ENCODE data around the gene MAP2K7.

MAP2K7 gene

GRCh38 chr19:7925171-7925851 is 21.6 kb downstream of the MAP2K7 start (continued):
- no peak for TF ChIP-seq WT1 (tag by site-specific recombination; IDR thresholded peaks at IDR 0.05)
- TF ChIP-seq REPIN1 (tag by site-specific recombination; IDR thresholded peaks at IDR 0.05; ENCODE audit: low read depth) = no peak
- TF ChIP-seq ZNF426 (tag by site-specific recombination; IDR thresholded peaks at IDR 0.05) = no peak
- TF ChIP-seq, protein P1, sequence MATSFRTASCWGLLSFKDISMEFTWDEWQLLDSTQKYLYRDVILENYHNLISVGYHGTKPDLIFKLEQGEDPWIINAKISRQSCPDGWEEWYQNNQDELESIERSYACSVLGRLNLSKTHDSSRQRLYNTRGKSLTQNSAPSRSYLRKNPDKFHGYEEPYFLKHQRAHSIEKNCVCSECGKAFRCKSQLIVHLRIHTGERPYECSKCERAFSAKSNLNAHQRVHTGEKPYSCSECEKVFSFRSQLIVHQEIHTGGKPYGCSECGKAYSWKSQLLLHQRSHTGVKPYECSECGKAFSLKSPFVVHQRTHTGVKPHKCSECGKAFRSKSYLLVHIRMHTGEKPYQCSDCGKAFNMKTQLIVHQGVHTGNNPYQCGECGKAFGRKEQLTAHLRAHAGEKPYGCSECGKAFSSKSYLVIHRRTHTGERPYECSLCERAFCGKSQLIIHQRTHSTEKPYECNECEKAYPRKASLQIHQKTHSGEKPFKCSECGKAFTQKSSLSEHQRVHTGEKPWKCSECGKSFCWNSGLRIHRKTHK (tag by site-specific recombination; IDR thresholded peaks at IDR 0.05) = no peak
- no peak for TF ChIP-seq ZNF239 (tag by site-specific recombination; IDR thresholded peaks at IDR 0.05)
- no peak for TF ChIP-seq ZNF350 (tag by site-specific recombination; IDR thresholded peaks at IDR 0.05)
- no peak for TF ChIP-seq ZNF792 (tag by site-specific recombination; IDR thresholded peaks at IDR 0.05)
- peak; percentile 22; the same call in 1 of the 2 replicates for TF ChIP-seq KLF9 (tag by site-specific recombination; IDR thresholded peaks at IDR 0.05; ENCODE audit: low read depth)
- TF ChIP-seq GLI4 (tag by site-specific recombination; IDR thresholded peaks at IDR 0.05) = no peak
- TF ChIP-seq ZNF292 (tag by site-specific recombination; IDR thresholded peaks at IDR 0.05; ENCODE audit: borderline replicate concordance, low read depth) = no peak
- no peak for TF ChIP-seq ZNF37A (tag by site-specific recombination; IDR thresholded peaks at IDR 0.05)
- no peak for TF ChIP-seq ZNF529 (tag by site-specific recombination; IDR thresholded peaks at IDR 0.05; ENCODE audit: insufficient replicate concordance)
- no peak; the same call in 1 of the 2 replicates for TF ChIP-seq ZNF335 (tag by site-specific recombination; conservative IDR thresholded peaks at IDR 0.05)
- TF ChIP-seq ZNF140 (tag by site-specific recombination; IDR thresholded peaks at IDR 0.05) = no peak
- TF ChIP-seq, protein P2, sequence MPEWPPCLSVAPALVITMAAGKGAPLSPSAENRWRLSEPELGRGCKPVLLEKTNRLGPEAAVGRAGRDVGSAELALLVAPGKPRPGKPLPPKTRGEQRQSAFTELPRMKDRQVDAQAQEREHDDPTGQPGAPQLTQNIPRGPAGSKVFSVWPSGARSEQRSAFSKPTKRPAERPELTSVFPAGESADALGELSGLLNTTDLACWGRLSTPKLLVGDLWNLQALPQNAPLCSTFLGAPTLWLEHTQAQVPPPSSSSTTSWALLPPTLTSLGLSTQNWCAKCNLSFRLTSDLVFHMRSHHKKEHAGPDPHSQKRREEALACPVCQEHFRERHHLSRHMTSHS (tag by site-specific recombination; IDR thresholded peaks at IDR 0.05) = no peak
- no peak for TF ChIP-seq MYNN (tag by site-specific recombination; IDR thresholded peaks at IDR 0.05; ENCODE audit: borderline replicate concordance)
- no peak for TF ChIP-seq ZNF211 (tag by site-specific recombination; IDR thresholded peaks at IDR 0.05; ENCODE audit: low read depth)
- 0 out of 2 replicates have a peak, but pooled peaks have one; percentile 9 for TF ChIP-seq EGR2 (tag by site-specific recombination; IDR thresholded peaks at IDR 0.05; ENCODE audit: low read depth)
- TF ChIP-seq GLIS2 (tag by site-specific recombination; IDR thresholded peaks at IDR 0.05) = peak; percentile 25; the same call in 1 of the 2 replicates
- TF ChIP-seq ZNF621 (tag by site-specific recombination; IDR thresholded peaks at IDR 0.05) = no peak
- TF ChIP-seq ZBTB49 (tag by site-specific recombination; IDR thresholded peaks at IDR 0.05; ENCODE audit: low read depth) = no peak
- 0 out of 2 replicates have a peak, but pooled peaks have one; percentile 31 for TF ChIP-seq ZBTB7A (tag by site-specific recombination; IDR thresholded peaks at IDR 0.05; ENCODE audit: low read depth)
- no peak for TF ChIP-seq ZNF791 (tag by site-specific recombination; IDR thresholded peaks at IDR 0.05)
- peak; percentile 41; the same call in 1 of the 2 replicates for TF ChIP-seq PRDM10 (tag by site-specific recombination; IDR thresholded peaks at IDR 0.05)
- TF ChIP-seq ZNF670 (tag by site-specific recombination; IDR thresholded peaks at IDR 0.05; ENCODE audit: low read depth) = no peak
- no peak for TF ChIP-seq ZNF366 (tag by site-specific recombination; conservative IDR thresholded peaks at IDR 0.05)
- TF ChIP-seq ZNF174 (tag by site-specific recombination; IDR thresholded peaks at IDR 0.05) = no peak
- no peak for TF ChIP-seq ZFP41 (tag by site-specific recombination; IDR thresholded peaks at IDR 0.05; ENCODE audit: borderline replicate concordance)
- TF ChIP-seq ZNF514 (tag by site-specific recombination; IDR thresholded peaks at IDR 0.05) = no peak
- no peak for TF ChIP-seq ZNF837 (tag by site-specific recombination; IDR thresholded peaks at IDR 0.05)
- TF ChIP-seq HOXA7 (CRISPR knock-in tag; IDR thresholded peaks at IDR 0.05; ENCODE audit: borderline replicate concordance) = no peak
- no peak for TF ChIP-seq ZNF777 (tag by site-specific recombination; IDR thresholded peaks at IDR 0.05; ENCODE audit: borderline replicate concordance)
- TF ChIP-seq KLF1 (tag by site-specific recombination; IDR thresholded peaks at IDR 0.05) = 0 out of 2 replicates have a peak, but pooled peaks have one; percentile 12
- TF ChIP-seq HOXC10 (CRISPR knock-in tag; IDR thresholded peaks at IDR 0.05) = no peak

Measured in HEK293 (cell line).